HG03066 (cell line): ENCODE measurements around the gene CERS4.
"Not testable (repeated sequence)": the region's sequence is repeated elsewhere in the genome, so short reads cannot be mapped to it uniquely, and the experiment has no call there.

Source experiments
- ATAC-seq: cut with Tn5 transposase; IDR thresholded peaks from one replicate; pipeline ENCODE4 v1.9.1; 2021; ENCODE audit warnings: low read depth; ENCODE audit not compliant: unreplicated experiment

The CERS4 gene

DNA sequence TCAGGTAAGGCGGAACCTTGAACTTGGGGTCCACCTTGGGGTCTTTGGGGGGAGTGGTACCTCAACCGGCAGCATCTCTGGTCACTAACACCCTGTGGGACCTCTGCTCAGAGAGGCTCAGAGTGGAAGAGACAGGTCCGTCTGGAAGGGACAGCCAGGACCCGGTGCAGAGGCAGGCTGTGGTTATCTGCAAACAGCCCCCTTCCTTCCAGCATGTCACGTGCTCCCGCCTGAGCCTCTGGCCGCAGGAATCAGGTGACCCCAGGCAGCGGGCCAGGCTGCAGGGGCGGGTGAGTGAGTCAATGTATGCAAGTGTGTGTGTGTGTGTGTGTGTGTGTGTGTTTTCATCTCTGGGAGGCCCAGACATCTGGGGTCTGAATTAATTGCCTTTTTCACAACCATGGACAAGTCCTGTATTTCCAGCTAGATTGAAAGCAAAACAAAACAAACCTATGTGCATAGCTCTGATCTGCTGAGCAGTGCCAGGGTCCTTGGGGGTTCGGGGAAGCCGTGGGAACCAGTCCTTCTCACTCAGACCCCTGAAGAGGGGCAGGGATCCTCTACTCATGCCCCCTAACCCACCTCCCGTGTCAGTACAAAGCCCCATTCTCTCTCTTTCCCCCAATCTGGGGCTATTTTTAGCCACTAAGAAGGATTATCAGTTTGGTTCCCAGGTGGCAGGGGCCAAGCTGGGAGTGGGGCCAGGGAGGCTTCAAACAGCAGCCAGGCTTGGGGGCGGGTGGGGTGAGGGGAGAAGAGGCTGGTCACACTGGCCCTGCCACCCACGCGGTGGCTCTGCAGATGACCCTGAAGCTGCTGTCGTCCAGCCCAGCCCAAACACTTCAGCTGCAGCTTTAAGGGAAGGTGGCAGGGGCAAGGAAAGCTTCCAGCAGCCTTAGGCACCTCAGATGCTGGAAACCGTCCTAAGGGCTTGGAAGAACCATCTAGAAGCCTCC, 31.4 kb downstream of the CERS4 start:
- ATAC-seq = no peak

DNA sequence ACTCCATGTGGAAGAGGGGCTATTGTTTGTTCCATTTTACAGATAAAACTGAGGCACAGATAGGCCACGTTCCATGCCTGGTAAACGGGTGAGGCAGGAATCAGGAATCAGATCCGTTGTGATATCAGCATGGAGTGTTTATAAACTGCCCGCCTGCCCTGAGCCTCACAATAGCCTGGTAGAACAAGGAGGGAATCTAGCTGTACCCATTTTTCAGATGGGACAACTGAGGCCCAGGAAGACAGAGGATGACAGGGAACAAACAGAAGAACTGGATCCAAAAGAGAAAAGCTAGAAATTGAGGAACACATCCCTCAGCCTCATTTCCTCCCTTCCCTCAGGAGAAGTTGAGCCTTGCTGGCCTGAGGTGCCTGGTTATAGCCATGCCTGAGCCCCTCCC, 32.5 kb downstream of the CERS4 start:
- no peak for ATAC-seq

DNA sequence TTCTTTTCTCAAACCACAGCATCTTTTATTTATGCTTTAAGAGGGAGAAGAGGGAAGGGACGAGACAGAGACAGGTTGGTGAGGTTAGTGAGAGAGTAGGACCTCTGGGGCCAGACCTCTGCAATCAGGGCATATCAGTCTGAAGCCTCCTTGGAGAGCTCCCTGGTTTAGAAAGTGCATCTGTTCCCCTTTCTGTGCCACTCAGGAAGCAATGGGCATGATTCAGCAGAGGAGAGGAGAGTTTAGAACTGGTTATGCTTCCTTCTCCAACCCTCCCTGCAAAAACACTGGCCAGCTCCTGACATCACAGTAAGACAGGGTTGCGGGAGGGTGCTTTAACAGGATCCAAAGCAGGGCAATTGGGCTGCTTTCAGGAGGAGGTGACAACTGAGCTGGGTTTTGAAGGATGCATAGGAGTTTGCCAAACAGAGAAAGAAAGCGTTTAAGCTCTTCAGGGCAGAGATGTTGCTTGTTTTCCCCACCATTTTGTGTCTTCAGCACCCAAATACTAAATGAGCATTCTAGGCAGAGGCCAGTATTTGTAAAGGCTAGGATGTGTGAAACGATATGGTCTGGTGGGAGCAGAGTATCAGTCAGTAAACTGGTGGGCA, 33.1 kb downstream of the CERS4 start:
- ATAC-seq = no peak

DNA sequence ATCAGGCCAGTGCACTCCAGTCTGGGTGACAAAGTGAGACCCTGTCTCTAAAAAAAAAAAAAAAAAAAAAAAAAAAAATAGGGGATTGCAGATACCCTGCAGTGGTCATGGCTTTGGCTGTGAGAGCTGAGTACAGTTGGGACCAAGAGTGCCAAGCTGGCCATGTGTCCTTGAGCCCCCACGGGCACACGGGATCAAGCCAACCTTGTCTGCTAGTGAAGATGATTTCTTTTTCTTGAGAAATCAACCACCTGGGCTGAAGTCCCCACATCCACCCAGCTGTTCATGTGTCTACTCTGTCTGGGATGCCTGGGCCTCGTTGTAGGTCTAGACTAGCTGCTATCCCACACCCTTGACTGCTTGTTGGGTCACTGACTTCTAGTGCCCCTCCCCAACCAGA, 34.0 kb downstream of the CERS4 start:
- no peak for ATAC-seq

DNA sequence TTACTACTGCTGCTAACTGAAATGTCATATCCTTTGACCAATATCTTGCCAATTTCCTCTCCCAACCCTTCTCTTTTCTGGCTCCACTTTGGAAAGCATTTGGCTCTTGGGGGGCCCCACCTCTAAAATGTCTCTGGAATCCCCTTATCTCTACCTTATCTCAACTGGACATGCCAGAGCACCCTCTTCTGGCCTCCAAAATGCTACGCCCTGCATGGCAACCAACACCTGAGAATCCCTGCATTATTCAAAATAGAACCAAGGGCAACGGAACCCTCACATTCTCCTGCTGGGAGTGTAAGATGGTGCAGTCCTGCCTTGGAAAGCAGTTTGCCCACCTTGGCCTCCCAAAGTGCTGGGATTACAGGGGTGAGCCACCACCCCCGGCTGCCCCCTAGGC, 35.3 kb downstream of the CERS4 start:
- no peak for ATAC-seq

DNA sequence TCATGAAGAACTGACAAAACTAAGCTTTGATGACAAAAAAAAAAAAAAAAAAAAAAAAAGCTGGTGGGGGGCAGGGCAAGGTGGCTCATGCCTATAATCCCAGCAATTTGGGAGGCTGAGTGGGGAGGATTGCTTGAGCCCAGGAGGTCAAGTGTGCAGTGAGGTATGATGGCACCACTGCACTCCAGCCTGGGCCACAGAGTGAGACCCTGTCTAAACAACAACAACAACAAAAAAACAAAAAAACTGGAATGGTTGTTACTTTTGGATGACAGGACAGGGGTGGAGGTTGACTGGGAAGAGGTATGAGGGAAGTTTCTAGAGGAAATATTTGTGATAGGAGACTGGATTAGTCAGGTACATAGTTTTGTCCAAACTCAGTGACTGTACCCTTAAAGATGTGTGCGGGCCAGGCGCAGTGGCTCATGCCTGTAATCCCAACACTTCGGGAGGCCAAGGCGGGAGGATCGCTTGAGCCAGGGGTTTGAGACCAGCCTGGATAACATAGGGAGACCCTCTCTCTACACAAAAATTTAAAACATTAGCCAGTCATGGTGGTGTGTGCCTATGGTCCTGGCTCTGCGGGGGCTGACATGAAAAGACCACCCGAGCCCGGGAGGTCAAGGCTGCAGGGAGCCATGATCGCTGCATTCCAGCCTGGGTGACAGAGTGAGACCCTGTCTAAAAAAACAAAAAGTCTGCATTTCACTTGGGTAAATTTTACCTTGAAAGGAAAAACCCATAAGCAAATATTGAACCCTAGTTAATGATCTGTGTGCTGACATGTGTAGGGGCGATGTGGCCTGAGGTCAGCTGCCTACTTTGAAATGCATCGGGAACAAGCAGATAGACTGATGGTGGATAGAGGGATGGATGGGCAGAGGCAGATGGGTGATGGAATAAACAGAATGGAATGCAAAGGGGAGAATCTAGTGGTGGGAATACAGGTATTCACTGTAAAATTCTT, 37.0 kb downstream of the CERS4 start:
- ATAC-seq = no peak

DNA sequence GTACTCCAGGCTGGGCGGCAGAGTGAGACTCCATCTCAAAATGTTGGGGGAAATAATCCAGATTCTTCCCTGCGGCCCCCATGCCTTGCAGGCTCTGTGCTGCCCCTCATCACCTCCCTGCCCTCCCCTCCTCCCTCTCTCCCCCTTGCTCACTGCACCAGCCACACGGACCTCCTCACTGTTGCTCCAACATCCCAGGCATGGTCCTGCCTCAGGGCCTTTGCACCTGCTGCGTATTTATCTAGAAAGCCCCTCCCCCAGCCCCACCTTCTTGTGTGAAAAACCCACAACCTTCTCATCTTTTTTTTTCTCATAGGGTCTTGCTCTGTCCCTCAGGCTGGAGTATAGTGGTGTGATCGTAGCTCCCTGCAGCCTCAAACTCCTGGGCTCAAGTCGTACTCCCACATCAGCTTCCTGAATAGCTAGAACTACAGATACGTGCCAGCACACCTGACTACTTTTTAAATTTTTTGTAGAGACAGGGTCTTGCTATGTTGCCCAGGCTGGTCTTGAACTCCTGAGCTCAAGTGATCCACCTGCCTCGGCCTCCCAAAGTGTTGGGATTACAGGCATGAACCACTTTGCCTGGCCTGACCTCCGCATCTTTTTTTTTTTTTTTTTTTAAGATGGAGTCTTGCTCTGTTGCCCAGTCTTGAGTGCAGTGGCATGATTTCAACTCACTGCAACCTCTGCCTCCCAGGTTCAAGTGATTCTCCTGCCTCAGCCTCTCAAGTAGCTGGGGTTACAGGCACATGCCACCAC, 38.1 kb downstream of the CERS4 start:
- ATAC-seq = not testable (repeated sequence)

DNA sequence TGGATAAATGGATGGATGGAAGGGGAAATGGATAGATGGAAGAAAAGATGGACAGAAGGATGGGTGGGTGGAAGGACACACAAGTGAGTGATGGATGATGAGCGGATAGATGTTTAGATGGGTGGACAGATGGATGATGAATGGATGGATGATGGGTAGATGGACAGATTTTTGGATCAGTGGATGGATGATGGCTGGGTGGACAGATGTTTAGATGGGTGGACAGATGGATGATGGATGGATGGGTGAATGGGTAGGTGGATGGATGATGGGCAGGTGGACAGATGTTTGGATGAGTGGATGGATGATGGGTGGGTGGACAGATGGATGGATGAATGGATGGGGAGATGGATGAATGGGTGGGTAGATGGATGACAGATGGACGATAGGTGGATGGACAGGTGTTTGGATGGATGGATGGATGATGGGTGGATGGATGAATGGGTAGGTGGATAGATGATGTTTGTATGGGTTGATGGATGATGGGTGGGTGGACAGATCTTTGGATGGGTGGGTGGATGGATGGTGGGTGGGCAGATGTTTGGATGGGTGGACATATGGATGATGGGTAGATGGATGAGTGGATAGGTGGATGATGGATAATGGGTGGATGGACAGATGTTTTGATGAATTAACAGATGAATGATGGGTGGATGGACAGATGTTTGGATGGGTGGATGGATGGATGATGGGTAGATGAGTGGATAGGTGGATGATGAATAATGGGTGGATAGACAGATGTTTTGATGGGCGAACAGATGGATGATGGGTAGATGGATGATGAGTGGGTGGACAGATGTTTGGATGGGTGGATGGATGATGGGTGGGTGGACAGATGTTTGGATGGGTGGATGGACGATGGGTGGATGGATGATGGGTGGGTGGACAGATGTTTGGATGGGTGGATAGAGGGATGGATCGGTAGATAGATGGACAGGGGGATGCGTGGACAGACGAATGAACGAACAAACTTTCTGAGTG, 39.5 kb downstream of the CERS4 start:
- ATAC-seq = no peak

DNA sequence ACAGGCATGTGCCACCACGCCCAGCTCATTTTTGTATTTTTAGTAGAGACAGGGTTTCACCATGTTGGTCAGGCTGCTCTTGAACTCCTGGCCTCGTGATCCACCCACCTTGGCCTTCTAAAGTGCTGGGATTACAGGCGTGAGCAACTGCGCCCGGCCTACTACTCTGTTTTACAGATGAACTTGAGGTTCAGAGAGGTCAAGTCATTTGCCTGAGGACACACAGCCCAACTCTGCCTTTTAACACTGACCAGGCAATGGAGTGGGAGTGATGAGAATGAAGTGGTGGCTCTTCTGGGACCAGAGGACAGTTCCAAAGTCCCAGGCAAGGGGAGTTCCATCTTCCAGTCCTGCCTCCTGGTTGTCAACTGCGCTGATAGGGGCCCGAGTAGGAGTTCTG, 41.4 kb downstream of the CERS4 start:
- ATAC-seq = no peak

DNA sequence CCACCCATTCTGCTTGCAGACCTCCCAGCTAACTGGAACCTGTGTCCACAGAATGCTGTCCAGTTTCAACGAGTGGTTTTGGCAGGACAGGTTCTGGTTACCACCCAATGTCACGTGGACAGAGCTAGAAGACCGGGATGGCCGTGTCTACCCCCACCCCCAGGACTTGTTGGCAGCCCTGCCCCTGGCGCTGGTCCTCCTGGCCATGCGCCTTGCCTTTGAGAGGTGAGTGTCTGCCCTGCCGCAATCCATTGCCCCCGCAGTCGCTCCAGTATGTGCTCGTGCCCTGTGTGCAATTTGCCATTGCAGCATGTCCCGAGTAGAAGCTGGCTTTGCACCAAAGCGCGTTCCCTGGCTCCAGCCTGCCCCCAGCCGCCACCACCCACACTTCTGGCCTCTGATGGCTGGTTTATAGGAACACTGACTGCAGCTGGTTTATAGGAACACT, 41.9 kb downstream of the CERS4 start:
- no peak for ATAC-seq

DNA sequence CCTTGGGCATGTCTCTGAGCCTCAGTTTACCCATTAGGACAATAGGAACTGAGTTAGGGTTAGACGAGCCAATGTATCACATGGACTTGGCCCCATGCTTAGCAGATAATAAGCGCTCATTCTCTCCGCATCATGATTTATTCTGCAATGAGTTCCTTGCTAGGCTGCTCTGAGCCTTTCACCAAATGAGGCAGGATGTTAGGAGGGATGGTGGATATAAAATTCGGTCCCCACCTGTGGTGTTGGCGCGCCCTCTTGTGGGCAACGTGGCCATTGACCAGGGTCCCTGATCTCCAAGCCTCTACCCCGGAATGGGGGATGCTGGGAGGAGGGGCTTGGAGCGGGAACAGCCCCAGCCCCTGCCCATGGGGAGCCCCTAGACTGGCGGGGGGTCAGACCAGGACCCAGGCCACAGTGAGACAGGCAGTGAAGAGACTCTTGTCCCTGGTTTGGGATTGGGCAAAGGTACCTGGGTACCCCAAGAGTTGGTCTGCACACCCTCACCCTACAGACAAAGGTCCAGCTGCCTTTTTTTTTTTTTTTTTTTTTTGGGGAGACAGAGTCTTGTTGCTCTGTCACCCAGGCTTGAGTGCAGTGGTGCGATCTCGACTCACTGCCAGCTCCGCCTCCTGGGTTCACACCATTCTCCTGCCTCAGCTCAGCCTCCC, 43.9 kb downstream of the CERS4 start:
- ATAC-seq = no peak

DNA sequence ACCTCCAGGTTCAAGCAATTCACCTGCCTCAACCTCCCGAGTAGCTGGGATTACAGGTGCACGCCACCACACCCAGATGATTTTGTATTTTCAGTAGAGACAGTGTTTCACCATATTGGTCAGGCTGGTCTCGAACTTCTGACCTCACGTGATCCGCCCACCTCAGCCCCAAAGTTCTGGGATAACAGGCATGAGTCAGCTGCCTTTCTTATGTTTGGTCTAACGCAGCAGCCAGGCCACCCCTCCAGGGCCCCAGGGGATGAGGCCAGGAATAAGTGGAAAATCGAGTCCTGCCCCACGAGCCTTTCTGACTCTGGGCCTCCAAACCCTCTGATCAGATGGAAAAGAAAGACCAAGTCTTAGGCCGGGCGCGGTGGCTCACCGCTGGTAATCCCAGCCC, 44.5 kb downstream of the CERS4 start:
- no peak for ATAC-seq

DNA sequence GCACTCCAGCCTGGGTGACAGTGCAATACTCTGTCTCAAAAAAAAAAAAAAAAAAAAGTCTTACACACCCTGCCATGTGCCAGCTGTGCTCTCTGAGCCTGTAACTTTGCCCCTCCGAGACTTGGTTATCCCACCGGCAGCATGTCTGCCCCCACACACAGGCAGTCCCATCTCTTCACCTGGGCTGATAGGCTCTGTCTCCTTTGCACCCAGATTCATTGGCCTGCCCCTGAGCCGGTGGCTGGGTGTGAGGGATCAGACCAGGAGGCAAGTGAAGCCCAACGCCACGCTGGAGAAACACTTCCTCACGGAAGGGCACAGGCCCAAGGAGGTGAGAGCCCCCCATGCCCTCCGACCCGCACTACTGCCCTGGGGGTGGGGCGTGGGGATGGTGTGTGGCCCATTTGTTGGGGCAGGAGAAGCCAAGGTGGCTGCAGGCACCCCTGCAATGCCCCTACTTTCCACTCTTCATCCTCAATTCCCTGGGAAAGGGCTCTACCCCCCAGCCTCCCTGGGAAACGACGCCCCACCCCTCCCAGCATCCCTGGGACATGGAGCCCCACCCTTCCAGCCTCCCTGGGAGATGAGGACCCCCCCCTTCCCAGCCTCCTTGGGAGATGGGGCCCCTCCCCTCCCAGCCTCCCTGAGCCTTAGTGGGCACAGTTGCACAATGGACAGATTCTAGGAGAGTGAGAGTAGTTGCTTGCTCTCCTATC, 45.3 kb downstream of the CERS4 start:
- no peak for ATAC-seq

DNA sequence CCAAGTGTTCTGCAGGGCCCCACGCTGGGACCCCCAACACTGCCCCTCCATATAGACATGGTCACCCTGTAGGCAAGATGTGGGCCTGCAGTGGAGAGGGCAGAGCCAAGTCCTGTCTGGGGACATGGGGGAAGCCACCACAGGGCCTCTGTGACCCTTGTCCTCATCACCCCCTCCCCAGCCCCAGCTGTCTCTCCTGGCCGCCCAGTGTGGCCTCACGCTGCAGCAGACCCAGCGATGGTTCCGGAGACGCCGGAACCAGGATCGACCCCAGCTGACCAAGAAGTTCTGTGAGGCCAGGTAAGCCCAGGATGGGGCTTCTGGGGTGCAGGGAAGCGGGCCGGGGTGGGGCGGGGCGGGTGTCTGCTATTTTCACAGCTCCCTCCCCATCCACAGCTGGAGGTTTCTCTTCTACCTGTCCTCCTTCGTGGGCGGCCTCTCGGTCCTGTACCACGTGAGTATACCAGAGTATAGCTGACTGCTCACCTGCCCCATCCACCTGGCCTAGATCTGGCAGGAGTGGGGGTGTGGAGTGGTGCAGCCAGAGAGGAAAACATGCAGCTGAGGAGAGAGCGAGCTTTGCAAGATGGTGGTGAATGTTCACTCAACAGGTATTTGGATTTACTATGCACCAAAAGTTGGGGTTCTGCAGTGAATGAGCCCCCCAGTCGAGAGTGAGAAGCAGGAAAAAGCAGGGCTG, 46.4 kb downstream of the CERS4 start:
- no peak for ATAC-seq

DNA sequence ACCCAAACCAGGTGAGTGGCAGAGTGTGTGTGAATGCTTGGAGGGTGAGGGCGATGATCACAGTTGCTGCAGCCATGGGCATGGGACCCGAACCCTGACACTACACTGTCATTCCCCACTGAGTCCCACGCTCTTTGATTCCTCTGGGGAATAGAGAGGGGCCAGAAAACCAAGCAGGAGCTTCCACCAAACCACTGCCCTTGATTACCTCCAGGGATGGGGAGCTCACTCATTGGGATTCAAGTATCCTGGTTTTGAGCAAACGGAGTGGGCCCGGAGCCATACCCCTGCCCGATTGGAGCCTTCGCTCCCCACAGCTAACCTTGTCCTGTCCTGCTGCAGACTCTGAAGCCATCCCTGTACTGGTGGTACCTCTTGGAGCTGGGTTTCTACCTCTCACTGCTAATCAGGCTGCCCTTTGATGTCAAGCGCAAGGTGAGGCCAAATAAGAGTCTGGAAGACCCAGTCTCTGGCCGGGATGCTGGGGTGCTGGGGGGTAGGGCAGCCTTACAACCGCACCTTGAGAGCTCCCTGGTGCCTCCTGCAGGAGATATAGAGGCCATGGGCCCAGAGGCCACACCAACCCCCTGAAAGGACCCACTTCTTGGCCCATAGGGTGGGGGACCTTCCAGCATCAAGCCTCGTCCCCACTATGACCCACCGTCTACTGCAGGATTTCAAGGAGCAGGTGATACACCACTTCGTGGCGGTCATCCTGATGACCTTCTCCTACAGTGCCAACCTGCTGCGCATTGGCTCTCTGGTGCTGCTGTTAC, 47.3 kb downstream of the CERS4 start:
- ATAC-seq = no peak

DNA sequence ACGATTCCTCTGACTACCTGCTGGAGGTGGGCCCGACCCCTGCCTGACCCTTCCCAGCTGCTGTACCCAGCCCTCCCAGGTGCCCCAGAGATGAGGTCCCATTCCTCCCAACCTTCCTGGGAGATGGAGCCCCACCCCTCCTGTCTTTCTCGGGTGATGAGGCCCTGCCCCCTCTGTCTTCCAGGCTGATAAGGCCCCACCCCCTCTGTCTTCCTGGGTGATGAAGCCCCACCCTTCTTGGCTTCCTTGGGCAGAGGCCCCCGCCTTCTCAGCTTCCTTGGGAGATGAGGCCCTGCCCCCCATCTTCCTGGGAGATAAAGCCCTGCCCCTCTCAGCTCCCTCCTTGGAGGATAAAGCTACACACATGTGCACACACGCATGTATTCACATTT, 47.9 kb downstream of the CERS4 start:
- no peak for ATAC-seq
